Parathyroid adenoma (tissue), 2 donors: ENCODE measurements around the gene HMCN1.

Experiments
- H2AFZ ChIP-seq: fragments of 300-600 bp; sonication (generic); one replicate; pipeline ENCODE4 v1.7.0; 2017; ENCODE audit warnings: antibody characterized with exemption, mild to moderate bottlenecking
- H3K27ac ChIP-seq: fragments of 300-600 bp; sonication (generic); one replicate; pipeline ENCODE4 v1.7.0; 2017
- H3K27me3 ChIP-seq: fragments of 300-600 bp; sonication (generic); one replicate; pipeline ENCODE4 v1.7.0; 2017; ENCODE audit warnings: low read length; ENCODE audit not compliant: control insufficient read depth, insufficient read depth
- H3K36me3 ChIP-seq: fragments of 300-600 bp; sonication (generic); one replicate; pipeline ENCODE4 v1.7.0; 2017; ENCODE audit warnings: low read length; ENCODE audit not compliant: control insufficient read depth, insufficient read depth
- H3K4me1 ChIP-seq: fragments of 300-600 bp; sonication (generic); one replicate; pipeline ENCODE4 v1.7.0; 2017; ENCODE audit warnings: control low read depth
- H3K4me2 ChIP-seq: fragments of 300-600 bp; sonication (generic); one replicate; pipeline ENCODE4 v1.7.0; 2017; ENCODE audit warnings: low read length
- H3K4me3 ChIP-seq: fragments of 300-600 bp; sonication (generic); one replicate; pipeline ENCODE4 v1.7.0; 2017; ENCODE audit warnings: low read depth, low read length
- H3K79me2 ChIP-seq: fragments of 300-600 bp; sonication (generic); one replicate; pipeline ENCODE4 v1.7.0; 2017; ENCODE audit warnings: control low read depth
- H3K9ac ChIP-seq: fragments of 300-600 bp; sonication (generic); one replicate; pipeline ENCODE4 v1.7.0; 2017; ENCODE audit warnings: mild to moderate bottlenecking
- H3K9me3 ChIP-seq: fragments of 300-600 bp; sonication (generic); one replicate; pipeline ENCODE4 v1.7.0; 2017; ENCODE audit warnings: low read length; ENCODE audit not compliant: control insufficient read depth
- CTCF ChIP-seq: fragments of 300-600 bp; sonication (generic); IDR thresholded peaks from one replicate; pipeline ENCODE4 v1.7.0; 2017; ENCODE audit warnings: antibody characterized with exemption, mild to moderate bottlenecking
- donor health status: primary hyperparathyroidism.

The HMCN1 gene

GRCh38 chr1:185933580-185933979 lies 199.4 kb downstream of the HMCN1 start:
- Histone ChIP-seq H3K9me3 (no peaks in the 10 kb centered on the region), H3K4me3 (no peak overlapping the region), H3K27ac (no peak overlapping the region), H3K4me1 (no peaks in the 10 kb centered on the region), H3K36me3 (no peaks in the 10 kb centered on the region), H3K27me3 (no peaks in the 10 kb centered on the region), H3K79me2 (no peaks in the 10 kb centered on the region), H2AFZ (peak overlapping the region; percentile 45), H3K9ac (no peak overlapping the region), H3K4me2 (no peak overlapping the region)
- no peak for TF ChIP-seq CTCF

- Histone ChIP-seq H3K4me1 (no peaks in the 10 kb centered on the region), H3K4me2 (peak overlapping the region; percentile 59), H3K9me3 (no peaks in the 10 kb centered on the region), H3K4me3 (peak overlapping the region; percentile 43), H3K79me2 (no peaks in the 10 kb centered on the region), H3K9ac (no peak overlapping the region), H3K27me3 (no peaks in the 10 kb centered on the region), H2AFZ (peak overlapping the region; percentile 64), H3K27ac (peak overlapping the region; percentile 54), H3K36me3 (no peaks in the 10 kb centered on the region)
- TF ChIP-seq CTCF, result no peak
These were observed 200.4 kb downstream of the HMCN1 start for GRCh38 chr1:185934476-185935189.

GRCh38 chr1:185935360-185935759 lies 201.2 kb downstream of the HMCN1 start:
- no peak overlapping the region for H3K4me2 ChIP-seq
- no peak overlapping the region for H3K27ac ChIP-seq
- no peaks in the 10 kb centered on the region for H3K4me1 ChIP-seq
- no peak overlapping the region for H2AFZ ChIP-seq
- no peaks in the 10 kb centered on the region for H3K9me3 ChIP-seq
- no peak overlapping the region for H3K4me3 ChIP-seq
- no peaks in the 10 kb centered on the region for H3K27me3 ChIP-seq
- TF ChIP-seq CTCF, result no peak
- no peaks in the 10 kb centered on the region for H3K79me2 ChIP-seq
- no peak overlapping the region for H3K9ac ChIP-seq
- H3K36me3 ChIP-seq, result no peaks in the 10 kb centered on the region

GRCh38 chr1:185936641-185937040 lies 202.4 kb downstream of the HMCN1 start:
- H2AFZ ChIP-seq, result peak overlapping the region; percentile 22
- H3K4me1 ChIP-seq, result no peaks in the 10 kb centered on the region
- H3K27ac ChIP-seq, result no peak overlapping the region
- no peaks in the 10 kb centered on the region for H3K27me3 ChIP-seq
- H3K79me2 ChIP-seq, result no peaks in the 10 kb centered on the region
- no peaks in the 10 kb centered on the region for H3K9me3 ChIP-seq
- no peak overlapping the region for H3K9ac ChIP-seq
- no peak for TF ChIP-seq CTCF
- no peaks in the 10 kb centered on the region for H3K36me3 ChIP-seq
- H3K4me3 ChIP-seq, result no peak overlapping the region
- no peak overlapping the region for H3K4me2 ChIP-seq

- H3K4me3 ChIP-seq, result no peak overlapping the region
- no peaks in the 10 kb centered on the region for H3K36me3 ChIP-seq
- no peaks in the 10 kb centered on the region for H3K27me3 ChIP-seq
- H3K79me2 ChIP-seq, result no peaks in the 10 kb centered on the region
- no peak overlapping the region for H3K27ac ChIP-seq
- no peak overlapping the region for H3K4me2 ChIP-seq
- no peak for TF ChIP-seq CTCF
- no peak overlapping the region for H3K9ac ChIP-seq
- H3K4me1 ChIP-seq, result no peaks in the 10 kb centered on the region
- no peaks in the 10 kb centered on the region for H3K9me3 ChIP-seq
- H2AFZ ChIP-seq, result no peak overlapping the region
These were observed 204.2 kb downstream of the HMCN1 start for GRCh38 chr1:185938396-185938795.
